GM21825 (cell line): Measurements from ENCODE around the gene TYK2.
"Not testable (repeated sequence)": the region's sequence is repeated elsewhere in the genome, so short reads cannot be mapped to it uniquely, and the experiment has no call there.

Experiments
- ATAC-seq: cut with Tn5 transposase; IDR thresholded peaks from one replicate; pipeline ENCODE4 v1.9.1; 2021; ENCODE audit warnings: mild to moderate bottlenecking, moderate library complexity; ENCODE audit not compliant: unreplicated experiment

The TYK2 gene

GRCh38 chr19:10378124-10378523 is 2.2 kb downstream of the TYK2 start:
- ATAC-seq, result no peak

- not testable (repeated sequence) for ATAC-seq
These were observed 3.2 kb downstream of the TYK2 start for GRCh38 chr19:10377140-10377640.

- ATAC-seq, result no peak
These were observed 5.4 kb downstream of the TYK2 start for GRCh38 chr19:10374931-10375330.

- ATAC-seq, result no peak
These were observed 7.7 kb downstream of the TYK2 start for GRCh38 chr19:10372690-10373089.

GRCh38 chr19:10368101-10368803 is 12.1 kb downstream of the TYK2 start:
- ATAC-seq, result no peak

- ATAC-seq, result not testable (repeated sequence)
These were observed 13.3 kb downstream of the TYK2 start for GRCh38 chr19:10366950-10367512.

GRCh38 chr19:10365518-10365917 is 14.9 kb downstream of the TYK2 start:
- ATAC-seq, result no peak

- no peak for ATAC-seq
These were observed 15.7 kb downstream of the TYK2 start for GRCh38 chr19:10364644-10365043.

- no peak for ATAC-seq
These were observed 16.5 kb downstream of the TYK2 start for GRCh38 chr19:10363789-10364281.

- ATAC-seq, result no peak
These were observed 18.1 kb downstream of the TYK2 start for GRCh38 chr19:10362259-10362658.

- ATAC-seq, result no peak
These were observed 18.8 kb downstream of the TYK2 start for GRCh38 chr19:10361569-10362011.

GRCh38 chr19:10356431-10356830 is 23.9 kb downstream of the TYK2 start:
- no peak for ATAC-seq

- ATAC-seq, result no peak
These were observed 26.5 kb downstream of the TYK2 start for GRCh38 chr19:10353793-10354391.

- ATAC-seq, result no peak
These were observed 27.4 kb downstream of the TYK2 start for GRCh38 chr19:10352764-10353671.

- no peak for ATAC-seq
These were observed 33.9 kb downstream of the TYK2 start for GRCh38 chr19:10346509-10346908.

- no peak for ATAC-seq
These were observed 35.6 kb downstream of the TYK2 start for GRCh38 chr19:10344780-10345179.

- ATAC-seq, result no peak
These were observed 36.9 kb downstream of the TYK2 start for GRCh38 chr19:10343495-10343894.

GRCh38 chr19:10339977-10340376 is 40.4 kb downstream of the TYK2 start:
- ATAC-seq, result no peak

- peak; percentile 56 for ATAC-seq
These were observed 40.9 kb downstream of the TYK2 start, which contains the start of gene ICAM3 for GRCh38 chr19:10339380-10339960. Gene ICAM3, minus strand, starts transcription at chr19:10339624. Its CDS starts 10 bp downstream, at chr19:10339614.

GRCh38 chr19:10338940-10339339 is 41.4 kb downstream of the TYK2 start:
- ATAC-seq, result no peak
